Germinal center (tissue), 1 donor: ENCODE measurements around the gene LRSAM1.

ENCODE experiments used
- DNase-seq: peaks from one replicate; pipeline ENCODE4 v3.0.0; 2012; ENCODE audit warnings: mixed read lengths, low spot score

LRSAM1 gene

GRCh38 chr9:127497656-127498290 lies 46.5 kb downstream of the LRSAM1 start:
- no peak for DNase-seq

GRCh38 chr9:127498298-127498697 lies 47.0 kb downstream of the LRSAM1 start:
- no peak for DNase-seq

- no peak for DNase-seq
Observed at GRCh38 chr9:127500399-127500798, 49.1 kb downstream of the LRSAM1 start.

- DNase-seq = no peak
Observed at GRCh38 chr9:127500862-127501261, 49.6 kb downstream of the LRSAM1 start.

GRCh38 chr9:127501821-127502343 lies 50.6 kb downstream of the LRSAM1 start:
- no peak for DNase-seq

- no peak for DNase-seq
Observed at GRCh38 chr9:127502706-127503378, 51.5 kb downstream of the LRSAM1 start.

GRCh38 chr9:127503379-127503921 lies 52.1 kb downstream of the LRSAM1 start:
- no peak for DNase-seq

GRCh38 chr9:127503947-127504886 lies 52.9 kb downstream of the LRSAM1 start:
- peak; percentile 46 for DNase-seq

- DNase-seq = no peak
Observed at GRCh38 chr9:127504887-127505251, 53.6 kb downstream of the LRSAM1 start.

GRCh38 chr9:127505396-127506116 lies 54.2 kb downstream of the LRSAM1 start:
- peak; percentile 42 for DNase-seq

GRCh38 chr9:127506117-127506813 lies 55.0 kb downstream of the LRSAM1 start:
- DNase-seq = no peak

- DNase-seq = no peak
Observed at GRCh38 chr9:127506814-127507750, 55.8 kb downstream of the LRSAM1 start.

- no peak for DNase-seq
Observed at GRCh38 chr9:127507751-127508648, 56.7 kb downstream of the LRSAM1 start.

- no peak for DNase-seq
Observed at GRCh38 chr9:127508901-127509260, 57.6 kb downstream of the LRSAM1 start.

- DNase-seq = no peak
Observed at GRCh38 chr9:127509261-127509954, 58.1 kb downstream of the LRSAM1 start.

- no peak for DNase-seq
Observed at GRCh38 chr9:127509955-127510299, 58.6 kb downstream of the LRSAM1 start.

GRCh38 chr9:127514468-127514867 lies 63.2 kb downstream of the LRSAM1 start:
- no peak for DNase-seq
